HCT116 (cell line): Measurements from ENCODE around the gene NPB.

Experiments used
- CTCF ChIP-seq, 3 experiments: fragments of 200-600 bp in 1 of 3; sonication (generic) in 1 of 3; IDR thresholded peaks in 2 of 3; conservative IDR thresholded peaks in 1 of 3; 2 replicates each; pipeline ENCODE4 v1.5.1; 2012 to 2017; ENCODE audit warnings: low read depth in 2 of 3, low read length in 2 of 3, antibody characterized with exemption in 1 of 3, borderline replicate concordance in 1 of 3, control low read depth in 1 of 3, mild to moderate bottlenecking in 1 of 3, mixed read lengths in 1 of 3, mixed run types in 1 of 3, moderate library complexity in 1 of 3; ENCODE audit not compliant: insufficient read depth in 1 of 3
- POLR2AphosphoS5 ChIP-seq: IDR thresholded peaks from 2 replicates; pipeline ENCODE4 v1.6.1; 2011; ENCODE audit warnings: mild to moderate bottlenecking, low read depth, low read length, moderate library complexity
- RAD21 ChIP-seq: IDR thresholded peaks from 2 replicates; pipeline ENCODE4 v1.6.1; 2012; ENCODE audit warnings: low read depth, mild to moderate bottlenecking

GRCh38 chr17:81941484-81942166 lies 39.6 kb downstream of the NPB start:
- TF ChIP-seq RAD21 = no peak
- TF ChIP-seq CTCF (IDR thresholded peaks at IDR 0.05 in 2 of 3, conservative IDR thresholded peaks at IDR 0.05 in 1 of 3; ENCODE audit: borderline replicate concordance in 1 of 3, insufficient read depth in 1 of 3, low read depth in 2 of 3, low read length in 2 of 3) = no peak
- TF ChIP-seq POLR2AphosphoS5 = no peak
